Sigmoid colon (tissue), 7 donors: ENCODE results near the gene RASA1. TPM values are rescaled to one million over a fixed set of nuclear protein-coding genes. Genes with fewer than 3 reads are reported as not detected.

Experiments
- DNase-seq: peaks from one replicate; pipeline ENCODE4 v3.0.0-alpha.2; 2019
- H3K27ac ChIP-seq, 4 donors: fragments of 200-600 bp; sonication (generic); one replicate each; pipeline ENCODE4 v1.5.1; 2016 to 2019; ENCODE audit warnings: mild to moderate bottlenecking in 1 of 4
- H3K27me3 ChIP-seq, 3 donors: fragments of 200-600 bp; sonication (generic); one replicate each; pipeline ENCODE4 v1.5.1; 2019; ENCODE audit warnings: mild to moderate bottlenecking in 1 of 3
- H3K36me3 ChIP-seq, 4 donors: fragments of 200-600 bp; sonication (generic); one replicate each; pipeline ENCODE4 v1.5.1; 2016 to 2019
- H3K4me1 ChIP-seq, 4 donors: fragments of 200-600 bp; sonication (generic); one replicate each; pipeline ENCODE4 v1.5.1; 2017 to 2019
- H3K4me3 ChIP-seq, 4 donors: fragments of 200-600 bp; sonication (generic); one replicate each; pipeline ENCODE4 v1.5.1; 2017 to 2019; ENCODE audit warnings: mild to moderate bottlenecking in 2 of 4, moderate library complexity in 1 of 4
- H3K9me3 ChIP-seq, 4 donors: fragments of 200-600 bp in 3 of 4; sonication (generic) in 3 of 4; one replicate each; pipeline versions ENCODE4 v1.5.1 to v1.6.1; 2013 to 2019
- EP300 ChIP-seq, 4 donors: sonication (generic); formaldehyde crosslinking; IDR thresholded peaks; one replicate each; pipeline ENCODE4 v1.6.1; 2017; ENCODE audit warnings: antibody characterized with exemption in 4 of 4
- POLR2A ChIP-seq, 2 donors: fragments of 450-650 bp; IDR thresholded peaks; one replicate each; pipeline ENCODE4 v1.6.1; 2016; ENCODE audit warnings: antibody characterized with exemption in 2 of 2, mild to moderate bottlenecking in 2 of 2, moderate library complexity in 2 of 2
- POLR2AphosphoS5 ChIP-seq, 4 donors: sonication (generic); formaldehyde crosslinking; IDR thresholded peaks; one replicate each; pipeline ENCODE4 v1.6.1; 2017; ENCODE audit warnings: antibody characterized with exemption in 4 of 4
- WGBS, 2 donors: extraction: QIAGEN DNeasy Blood & Tissue Kit; methylation state at CpG; one replicate each; pipeline ENCODE4 v1.1.7; 2013; 5-methylcytosine and 5-hydroxymethylcytosine counted together
- intact Hi-C: fragments of 100-400 bp; cut with DNase I; formaldehyde crosslinking; loops from one replicate; pipeline ENCODE4 v1.15.1; 2023
- polyA plus RNA-seq, 3 donors: library from polyadenylated mRNA; stranded (reverse); fragments of 200-250 nt; gene quantifications; one replicate each; pipeline ENCODE4 v1.2.3, GENCODE V29; 2013
- total RNA-seq, 4 donors: library from RNA; depleted of rRNA; stranded (reverse); fragments of >200 nt; gene quantifications; one replicate each; pipeline ENCODE4 v1.1.0, GENCODE V29; 2016
- TF ChIP-seq, protein P1 (sequence below), 4 experiments: fragments of 450-650 bp in 3 of 4; fragments of 200-600 bp in 1 of 4; IDR thresholded peaks; one replicate each; pipeline ENCODE4 v1.5.1; 2016 to 2019; ENCODE audit warnings: antibody characterized with exemption in 4 of 4, mild to moderate bottlenecking in 3 of 4, moderate library complexity in 2 of 4
- donor health status: healthy with polysubstance abuse.
- donor health status: Bipolar disorder and iron deficiency.
- donor health status: healthy.

The RASA1 gene
- total and polyA plus RNA-seq, 7 donors: 9.0 to 30.0 (median 22.7) TPM

DNA sequence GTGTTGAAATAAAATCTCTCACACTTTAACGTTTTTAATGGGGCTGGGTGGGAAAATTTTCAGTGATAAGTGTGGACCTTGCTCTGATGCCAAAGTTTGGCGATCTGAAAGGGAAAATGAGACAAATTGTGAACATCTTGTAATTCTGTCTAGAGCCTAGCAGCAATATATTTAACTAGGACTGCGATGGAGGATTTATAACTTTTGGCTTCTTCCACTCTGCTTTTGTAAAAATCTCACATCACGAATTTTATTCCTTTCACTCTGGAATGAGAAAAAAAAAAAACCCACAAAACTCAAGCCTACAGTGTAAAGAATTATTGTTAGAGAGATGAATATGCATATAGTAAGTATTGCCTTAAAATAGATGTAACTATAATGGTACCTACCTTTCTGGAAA lies 125.1 kb downstream of the RASA1 start:
- Histone ChIP-seq H3K27me3 (no peaks in the 10 kb centered on the region), H3K36me3 (peaks cover 14 to 100% (median 20%) of the 10 kb centered on the region in 4 donors), H3K4me3 (no peak overlapping the region), H3K27ac (peak overlapping the region in 2 of 4 donors; percentile 44 to 63), H3K9me3 (no peaks in the 10 kb centered on the region), H3K4me1 (peaks cover 0 to 22% (median 5%) of the 10 kb centered on the region in 4 donors)
- intact Hi-C loops: no loop called here
- TF ChIP-seq EP300 (IDR thresholded peaks at IDR 0.05) (no peak), POLR2A (IDR thresholded peaks at IDR 0.05) (no peak), POLR2AphosphoS5 (IDR thresholded peaks at IDR 0.05) (no peak)
- 68 to 85% methylated on average over 4 of the region's 4 CpGs for WGBS, 2 donors
- no peak for DNase-seq

DNA sequence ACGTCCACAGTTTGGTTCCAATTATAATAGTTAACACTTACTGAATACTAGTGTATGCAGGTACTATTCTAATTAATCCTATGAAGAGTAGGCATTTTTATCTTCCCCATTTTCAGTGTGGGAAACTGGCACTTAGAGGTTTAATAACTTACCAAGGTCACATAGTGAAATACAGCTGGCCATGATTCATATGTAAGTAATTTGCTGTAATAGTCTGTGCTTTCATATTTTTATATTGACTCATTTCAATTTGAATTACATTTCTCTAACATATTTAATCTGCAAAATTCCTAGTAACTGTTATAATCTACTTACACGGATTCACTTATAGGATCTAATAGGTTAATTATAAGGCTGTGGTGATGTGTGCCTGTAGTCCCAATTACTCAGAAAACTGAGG lies 125.6 kb downstream of the RASA1 start:
- peaks cover 0 to 22% (median 5%) of the 10 kb centered on the region in 4 donors for H3K4me1 ChIP-seq
- H3K36me3 ChIP-seq: peaks cover 17 to 100% (median 21%) of the 10 kb centered on the region in 4 donors
- intact Hi-C loops: no loop called here
- no peak overlapping the region for H3K4me3 ChIP-seq
- TF ChIP-seq, protein P1, sequence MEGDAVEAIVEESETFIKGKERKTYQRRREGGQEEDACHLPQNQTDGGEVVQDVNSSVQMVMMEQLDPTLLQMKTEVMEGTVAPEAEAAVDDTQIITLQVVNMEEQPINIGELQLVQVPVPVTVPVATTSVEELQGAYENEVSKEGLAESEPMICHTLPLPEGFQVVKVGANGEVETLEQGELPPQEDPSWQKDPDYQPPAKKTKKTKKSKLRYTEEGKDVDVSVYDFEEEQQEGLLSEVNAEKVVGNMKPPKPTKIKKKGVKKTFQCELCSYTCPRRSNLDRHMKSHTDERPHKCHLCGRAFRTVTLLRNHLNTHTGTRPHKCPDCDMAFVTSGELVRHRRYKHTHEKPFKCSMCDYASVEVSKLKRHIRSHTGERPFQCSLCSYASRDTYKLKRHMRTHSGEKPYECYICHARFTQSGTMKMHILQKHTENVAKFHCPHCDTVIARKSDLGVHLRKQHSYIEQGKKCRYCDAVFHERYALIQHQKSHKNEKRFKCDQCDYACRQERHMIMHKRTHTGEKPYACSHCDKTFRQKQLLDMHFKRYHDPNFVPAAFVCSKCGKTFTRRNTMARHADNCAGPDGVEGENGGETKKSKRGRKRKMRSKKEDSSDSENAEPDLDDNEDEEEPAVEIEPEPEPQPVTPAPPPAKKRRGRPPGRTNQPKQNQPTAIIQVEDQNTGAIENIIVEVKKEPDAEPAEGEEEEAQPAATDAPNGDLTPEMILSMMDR (IDR thresholded peaks at IDR 0.05): no peak
- no peak for TF ChIP-seq EP300 (IDR thresholded peaks at IDR 0.05)
- no peak for TF ChIP-seq POLR2A (IDR thresholded peaks at IDR 0.05)
- no peak for TF ChIP-seq POLR2AphosphoS5 (IDR thresholded peaks at IDR 0.05)
- WGBS, 2 donors: 80 to 87% methylated on average over 2 of the region's 2 CpGs
- no peaks in the 10 kb centered on the region for H3K27me3 ChIP-seq
- DNase-seq: no peak
- no peaks in the 10 kb centered on the region for H3K9me3 ChIP-seq
- peak overlapping the region in 3 of 4 donors; percentile 32 to 63 (median 44) for H3K27ac ChIP-seq

DNA sequence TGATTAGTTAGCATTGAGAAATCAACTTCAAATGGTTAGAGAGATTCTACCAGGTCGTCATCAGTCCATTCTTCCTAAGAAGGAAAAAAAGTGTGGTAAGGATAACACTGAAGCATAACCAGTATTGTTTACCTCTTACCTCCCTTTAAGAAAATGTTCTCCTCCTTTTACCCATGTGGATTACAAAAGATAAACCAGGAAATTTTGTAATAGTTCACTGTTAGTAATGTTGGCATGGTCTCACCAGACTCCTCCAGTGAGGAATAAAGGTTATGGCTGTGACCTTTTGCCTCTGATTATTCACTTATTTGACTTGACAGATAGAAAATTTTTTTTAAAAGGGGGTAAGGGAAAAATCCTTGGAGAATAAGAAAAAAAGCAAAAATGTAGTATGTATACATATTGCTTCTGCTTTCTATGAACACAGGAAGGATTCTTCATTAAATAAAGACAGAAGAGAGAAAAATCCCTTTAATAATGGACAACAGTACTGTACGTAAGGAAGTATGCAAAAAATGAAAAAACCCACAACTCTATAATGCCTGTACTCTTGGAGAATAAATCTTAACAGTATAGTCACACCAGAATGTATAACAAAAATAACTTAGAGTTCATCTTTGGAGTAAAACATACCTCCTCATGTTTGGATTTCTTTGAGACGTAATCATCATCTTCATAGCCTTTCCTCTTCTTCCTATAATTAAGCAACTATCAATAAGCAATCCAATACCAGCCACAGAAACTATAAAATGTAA lies 126.9 kb downstream of the RASA1 start:
- Histone ChIP-seq H3K4me1 (peaks cover 0 to 28% (median 5%) of the 10 kb centered on the region in 4 donors), H3K27ac (peak overlapping the region in 3 of 4 donors; percentile 19 to 63 (median 32)), H3K9me3 (no peaks in the 10 kb centered on the region), H3K36me3 (peaks cover 19 to 100% (median 28%) of the 10 kb centered on the region in 4 donors), H3K27me3 (no peaks in the 10 kb centered on the region), H3K4me3 (no peak overlapping the region)
- intact Hi-C loops: no loop called here
- TF ChIP-seq EP300 (IDR thresholded peaks at IDR 0.05): no peak
- peak in 1 of 4 donors; percentile 14 for TF ChIP-seq POLR2AphosphoS5 (IDR thresholded peaks at IDR 0.05)
- DNase-seq: no peak
- 87 to 93% methylated on average over 3 of the region's 3 CpGs for WGBS, 2 donors

DNA sequence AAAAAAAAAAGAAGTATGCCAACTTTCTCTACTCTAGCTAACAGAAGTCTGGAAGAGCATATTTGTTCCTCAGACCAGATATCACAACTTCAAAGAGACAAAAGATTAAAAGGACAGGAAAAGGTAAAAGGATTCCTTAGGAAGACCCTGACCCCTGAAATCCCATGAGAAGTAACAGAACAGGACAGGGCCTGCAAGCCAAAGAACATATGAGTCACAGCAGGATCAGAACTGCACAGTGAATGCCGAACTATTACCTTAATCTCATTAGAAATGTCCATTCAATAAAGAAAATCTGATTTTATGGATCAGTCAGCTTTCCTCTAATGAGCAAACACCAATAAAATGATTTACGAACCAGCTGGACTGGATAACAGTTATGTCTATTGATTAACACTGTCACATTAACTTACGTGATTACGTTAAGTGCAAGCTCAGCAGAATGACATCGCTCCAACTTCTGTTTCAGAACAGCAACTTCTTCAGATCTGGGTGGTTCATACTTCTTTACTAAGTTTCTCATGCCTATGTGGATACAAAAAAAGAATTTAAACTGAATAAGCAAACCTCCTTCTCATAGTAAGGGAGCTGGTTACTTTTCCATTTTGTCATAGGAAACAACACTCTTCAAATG lies 131.4 kb downstream of the RASA1 start:
- TF ChIP-seq POLR2A (IDR thresholded peaks at IDR 0.05): no peak
- TF ChIP-seq EP300 (IDR thresholded peaks at IDR 0.05): no peak
- TF ChIP-seq POLR2AphosphoS5 (IDR thresholded peaks at IDR 0.05): no peak
- TF ChIP-seq, protein P1 (IDR thresholded peaks at IDR 0.05): no peak

DNA sequence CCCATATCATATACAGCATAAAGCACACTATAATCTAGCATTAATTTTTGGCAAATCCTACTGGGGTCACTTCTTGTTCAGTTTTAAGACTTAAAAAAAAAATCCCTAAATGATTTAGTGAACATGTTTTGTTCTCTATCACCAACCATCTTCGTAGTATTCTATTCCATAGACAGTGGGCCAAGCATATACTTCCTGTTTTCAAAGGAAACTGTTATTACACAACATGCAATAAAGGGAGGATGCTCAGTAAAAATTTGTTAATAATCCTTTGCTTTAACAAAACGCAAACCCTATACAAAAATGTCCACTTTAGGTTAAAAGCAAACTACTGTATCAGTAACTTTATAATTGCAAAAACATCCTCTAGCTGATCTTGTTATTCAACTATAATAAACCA lies 132.0 kb downstream of the RASA1 start:
- DNase-seq: no peak
- Histone ChIP-seq H3K27ac (peak overlapping the region in 1 of 4 donors; percentile 0), H3K4me1 (peaks cover 0 to 9% (median 0%) of the 10 kb centered on the region in 4 donors), H3K36me3 (peaks cover 20 to 90% (median 40%) of the 10 kb centered on the region in 4 donors), H3K9me3 (no peaks in the 10 kb centered on the region), H3K27me3 (no peaks in the 10 kb centered on the region), H3K4me3 (no peak overlapping the region)
- intact Hi-C loops: no loop called here
- WGBS, 2 donors: 61 to 75% methylated on average over 2 of the region's 2 CpGs
- no peak for TF ChIP-seq POLR2AphosphoS5 (IDR thresholded peaks at IDR 0.05)
- TF ChIP-seq, protein P1 (IDR thresholded peaks at IDR 0.05): no peak
- no peak for TF ChIP-seq EP300 (IDR thresholded peaks at IDR 0.05)
- TF ChIP-seq POLR2A (IDR thresholded peaks at IDR 0.05): no peak

More for the DNA sequence above, 131.4 kb downstream of the RASA1 start:
- Histone ChIP-seq H3K27me3 (no peaks in the 10 kb centered on the region), H3K4me3 (no peak overlapping the region), H3K36me3 (peaks cover 22 to 90% (median 41%) of the 10 kb centered on the region in 4 donors), H3K27ac (no peak overlapping the region), H3K9me3 (no peaks in the 10 kb centered on the region), H3K4me1 (peaks cover 0 to 10% (median 0%) of the 10 kb centered on the region in 4 donors)
- DNase-seq: no peak
- intact Hi-C loops: no loop called here
- 76 to 85% methylated on average over 5 of the region's 5 CpGs for WGBS, 2 donors
